ENCODE data around the gene TRAF7. TPM values are rescaled to one million over a fixed set of nuclear protein-coding genes. Genes with fewer than 3 reads are reported as not detected.
"Not testable (repeated sequence)": the region's sequence is repeated elsewhere in the genome, so short reads cannot be mapped to it uniquely, and the experiment has no call there.

The TRAF7 gene
- polyA plus RNA-seq, 3 donors = 24.3 to 42.1 (median 42.0) TPM

GRCh38 chr16:2135770-2136490, 19.7 kb upstream of the TRAF7 start, which contains the start of gene PKD1:
Gene PKD1, minus strand, starts transcription at chr16:2135898. Its CDS starts 209 bp downstream, at chr16:2135689.
- not testable (repeated sequence) for H3K27ac ChIP-seq (ENCODE audit: low read depth, low read length)
- 0% methylated on average over 34 to 58 of the region's 81 CpGs for WGBS, 3 donors

- no peak overlapping the region for H3K27ac ChIP-seq (ENCODE audit: low read depth, low read length)
- 74 to 78% (median 77%) methylated on average over 31 of the region's 31 CpGs for WGBS, 3 donors
Observed at GRCh38 chr16:2142942-2143877, 12.4 kb upstream of the TRAF7 start.

- H3K27ac ChIP-seq (ENCODE audit: low read depth, low read length) = no peak overlapping the region
- 74 to 83% (median 82%) methylated on average over 13 to 17 of the region's 17 CpGs for WGBS, 3 donors
Observed at GRCh38 chr16:2143878-2144485, 11.6 kb upstream of the TRAF7 start.

GRCh38 chr16:2145843-2146242, 9.7 kb upstream of the TRAF7 start:
- 87 to 92% (median 87%) methylated on average over 5 of the region's 5 CpGs for WGBS, 3 donors
- no peak overlapping the region for H3K27ac ChIP-seq (ENCODE audit: low read depth, low read length)

- WGBS, 3 donors = 44 to 80% (median 77%) methylated on average over 6 of the region's 6 CpGs
- H3K27ac ChIP-seq (ENCODE audit: low read depth, low read length) = no peak overlapping the region
Observed at GRCh38 chr16:2147378-2147777, 8.2 kb upstream of the TRAF7 start.

- WGBS, 3 donors = 3 to 9% (median 7%) methylated on average over 23 to 55 of the region's 55 CpGs
- no peak within 1 kb of the TSS for H3K27ac ChIP-seq (ENCODE audit: low read depth, low read length)
Observed at GRCh38 chr16:2147981-2148671, 7.5 kb upstream of the TRAF7 start, which contains the start of gene RAB26. Gene RAB26, plus strand, starts transcription at chr16:2148625. Its CDS starts 159 bp downstream, at chr16:2148784.

GRCh38 chr16:2148714-2149629, 6.6 kb upstream of the TRAF7 start:
- no peak overlapping the region for H3K27ac ChIP-seq (ENCODE audit: low read depth, low read length)
- 1 to 3% (median 3%) methylated on average over 50 to 54 of the region's 62 CpGs for WGBS, 3 donors

GRCh38 chr16:2149630-2150417, 5.8 kb upstream of the TRAF7 start:
- no peak overlapping the region for H3K27ac ChIP-seq (ENCODE audit: low read depth, low read length)
- 29 to 70% (median 61%) methylated on average over 24 of the region's 24 CpGs for WGBS, 3 donors

- WGBS, 3 donors = 27 to 66% (median 57%) methylated on average over 18 of the region's 18 CpGs
- H3K27ac ChIP-seq (ENCODE audit: low read depth, low read length) = no peak overlapping the region
Observed at GRCh38 chr16:2150418-2151187, 5.0 kb upstream of the TRAF7 start.

- H3K27ac ChIP-seq (ENCODE audit: low read depth, low read length) = no peak overlapping the region
- WGBS, 3 donors = 48 to 86% (median 78%) methylated on average over 13 of the region's 13 CpGs
Observed at GRCh38 chr16:2151188-2152091, 4.1 kb upstream of the TRAF7 start.

GRCh38 chr16:2152695-2153506, 2.7 kb upstream of the TRAF7 start:
- H3K27ac ChIP-seq (ENCODE audit: low read depth, low read length) = no peak overlapping the region
- WGBS, 3 donors = 17 to 49% (median 32%) methylated on average over 25 of the region's 25 CpGs

GRCh38 chr16:2154533-2155090, 970 bp upstream of the TRAF7 start:
- WGBS, 3 donors = 1 to 3% (median 2%) methylated on average over 23 of the region's 23 CpGs
- no peak overlapping the region for H3K27ac ChIP-seq (ENCODE audit: low read depth, low read length)

- 4 to 13% (median 6%) methylated on average over 33 to 47 of the region's 47 CpGs for WGBS, 3 donors
- peak overlapping the region; percentile 4 for H3K27ac ChIP-seq (ENCODE audit: low read depth, low read length)
Observed at GRCh38 chr16:2155977-2156848, 631 bp downstream of the TRAF7 start.

All from adipose tissue (tissue), 3 donors.